Measurements from ENCODE around the gene ZNF790.

Gene ZNF790

GRCh38 chr19:36837906-36838783 lies at the start of gene ZNF790:
ZNF790 (minus strand) TSS chr19:36838387; CDS start chr19:36825619, 12,768 bp downstream.
- Mint-ChIP-seq H3K36me3 (peaks cover 36% of the 10 kb centered on the region), H3K4me1 (peaks cover 8% of the 10 kb centered on the region), H3K27ac (peak within 1 kb of the TSS; percentile 30), H3K27me3 (no peaks in the 10 kb centered on the region), H3K9me3 (peaks cover 17% of the 10 kb centered on the region), H3K4me3 (no peak within 1 kb of the TSS)

GRCh38 chr19:36876993-36877938 lies 39.1 kb upstream of the ZNF790 start:
- H3K27ac Mint-ChIP-seq: no peak overlapping the region
- H3K4me1 Mint-ChIP-seq: no peaks in the 10 kb centered on the region
- H3K27me3 Mint-ChIP-seq: no peaks in the 10 kb centered on the region
- H3K36me3 Mint-ChIP-seq: peaks cover 56% of the 10 kb centered on the region
- no peak overlapping the region for H3K4me3 Mint-ChIP-seq
- H3K9me3 Mint-ChIP-seq: peaks cover 36% of the 10 kb centered on the region

GRCh38 chr19:36851898-36852297 lies 13.7 kb upstream of the ZNF790 start:
- H3K4me3 Mint-ChIP-seq: no peak overlapping the region
- peaks cover 32% of the 10 kb centered on the region for H3K36me3 Mint-ChIP-seq
- H3K27me3 Mint-ChIP-seq: no peaks in the 10 kb centered on the region
- peak overlapping the region; percentile 46 for H3K27ac Mint-ChIP-seq
- peaks cover 23% of the 10 kb centered on the region for H3K9me3 Mint-ChIP-seq
- peaks cover 19% of the 10 kb centered on the region for H3K4me1 Mint-ChIP-seq

- no peak within 1 kb of the TSS for H3K27ac Mint-ChIP-seq
- peaks cover 17% of the 10 kb centered on the region for H3K9me3 Mint-ChIP-seq
- H3K4me1 Mint-ChIP-seq: peaks cover 19% of the 10 kb centered on the region
- no peaks in the 10 kb centered on the region for H3K27me3 Mint-ChIP-seq
- H3K36me3 Mint-ChIP-seq: peaks cover 25% of the 10 kb centered on the region
- H3K4me3 Mint-ChIP-seq: no peak within 1 kb of the TSS
These were observed 12.6 kb upstream of the ZNF790 start, which contains the start of gene ZNF345 for GRCh38 chr19:36850559-36851442. ZNF345 (plus strand) TSS chr19:36850876; CDS start chr19:36876831, 25,955 bp downstream.

- Mint-ChIP-seq H3K4me1 (peaks cover 19% of the 10 kb centered on the region), H3K36me3 (peaks cover 28% of the 10 kb centered on the region), H3K27ac (no peak overlapping the region), H3K9me3 (peaks cover 13% of the 10 kb centered on the region), H3K4me3 (no peak overlapping the region), H3K27me3 (no peaks in the 10 kb centered on the region)
These were observed 11.7 kb upstream of the ZNF790 start for GRCh38 chr19:36849701-36850558.

GRCh38 chr19:36847968-36848367 lies 9.8 kb upstream of the ZNF790 start:
- H3K9me3 Mint-ChIP-seq: peaks cover 5% of the 10 kb centered on the region
- no peak overlapping the region for H3K27ac Mint-ChIP-seq
- H3K4me1 Mint-ChIP-seq: peaks cover 11% of the 10 kb centered on the region
- peaks cover 25% of the 10 kb centered on the region for H3K36me3 Mint-ChIP-seq
- H3K4me3 Mint-ChIP-seq: peak overlapping the region; percentile 85
- H3K27me3 Mint-ChIP-seq: no peaks in the 10 kb centered on the region

- peaks cover 17% of the 10 kb centered on the region for H3K9me3 Mint-ChIP-seq
- peaks cover 8% of the 10 kb centered on the region for H3K4me1 Mint-ChIP-seq
- no peak overlapping the region for H3K4me3 Mint-ChIP-seq
- peaks cover 33% of the 10 kb centered on the region for H3K36me3 Mint-ChIP-seq
- H3K27ac Mint-ChIP-seq: peak overlapping the region; percentile 30
- no peaks in the 10 kb centered on the region for H3K27me3 Mint-ChIP-seq
These were observed 667 bp upstream of the ZNF790 start for GRCh38 chr19:36838784-36839324.

GRCh38 chr19:36837176-36837905 lies 846 bp downstream of the ZNF790 start:
- Mint-ChIP-seq H3K36me3 (peaks cover 37% of the 10 kb centered on the region), H3K4me1 (peaks cover 8% of the 10 kb centered on the region)

GRCh38 chr19:36833430-36833829 lies 4.8 kb downstream of the ZNF790 start:
- peaks cover 18% of the 10 kb centered on the region for H3K9me3 Mint-ChIP-seq
- H3K4me1 Mint-ChIP-seq: no peaks in the 10 kb centered on the region
- H3K36me3 Mint-ChIP-seq: peaks cover 49% of the 10 kb centered on the region
- H3K27ac Mint-ChIP-seq: peak overlapping the region; percentile 23
- H3K27me3 Mint-ChIP-seq: no peaks in the 10 kb centered on the region
- H3K4me3 Mint-ChIP-seq: no peak overlapping the region

More at GRCh38 chr19:36837176-36837905, 846 bp downstream of the ZNF790 start:
- no peak overlapping the region for H3K27ac Mint-ChIP-seq
- H3K9me3 Mint-ChIP-seq: peaks cover 21% of the 10 kb centered on the region
- H3K4me3 Mint-ChIP-seq: no peak overlapping the region
- no peaks in the 10 kb centered on the region for H3K27me3 Mint-ChIP-seq

- H3K4me1 Mint-ChIP-seq: no peaks in the 10 kb centered on the region
- H3K27me3 Mint-ChIP-seq: no peaks in the 10 kb centered on the region
- peaks cover 5% of the 10 kb centered on the region for H3K9me3 Mint-ChIP-seq
- H3K4me3 Mint-ChIP-seq: no peak overlapping the region
- no peak overlapping the region for H3K27ac Mint-ChIP-seq
- H3K36me3 Mint-ChIP-seq: peaks cover 73% of the 10 kb centered on the region
These were observed 16.4 kb downstream of the ZNF790 start for GRCh38 chr19:36821758-36822157.

- Mint-ChIP-seq H3K9me3 (peaks cover 5% of the 10 kb centered on the region), H3K27ac (no peak overlapping the region), H3K4me1 (no peaks in the 10 kb centered on the region), H3K27me3 (no peaks in the 10 kb centered on the region), H3K4me3 (no peak overlapping the region), H3K36me3 (peaks cover 61% of the 10 kb centered on the region)
These were observed 19.0 kb downstream of the ZNF790 start for GRCh38 chr19:36819130-36819630.

- Mint-ChIP-seq H3K27ac (no peak overlapping the region), H3K27me3 (no peaks in the 10 kb centered on the region), H3K4me3 (no peak overlapping the region), H3K36me3 (peaks cover 53% of the 10 kb centered on the region), H3K4me1 (no peaks in the 10 kb centered on the region), H3K9me3 (peaks cover 27% of the 10 kb centered on the region)
These were observed 31.2 kb downstream of the ZNF790 start for GRCh38 chr19:36807029-36807428.

- Mint-ChIP-seq H3K36me3 (peaks cover 47% of the 10 kb centered on the region), H3K4me1 (no peaks in the 10 kb centered on the region), H3K27ac (no peak overlapping the region), H3K27me3 (no peaks in the 10 kb centered on the region), H3K4me3 (no peak overlapping the region), H3K9me3 (peaks cover 14% of the 10 kb centered on the region)
These were observed 32.8 kb downstream of the ZNF790 start for GRCh38 chr19:36805364-36805763.

Measured in activated naive CD4-positive, alpha-beta T cell treated with anti-CD3 and anti-CD28 coated beads, Interleukin-2, amount 50 U/mL, for 24 hours (primary cell).